HG03135 (cell line): ENCODE data around the gene LSAMP.

Experiments used
- ATAC-seq: cut with Tn5 transposase; IDR thresholded peaks from one replicate; pipeline ENCODE4 v1.9.1; 2021; ENCODE audit warnings: mild to moderate bottlenecking, moderate library complexity; ENCODE audit not compliant: unreplicated experiment

LSAMP gene

GRCh38 chr3:115918900-115919299 lies 526.4 kb downstream of the LSAMP start:
- no peak for ATAC-seq

- ATAC-seq, result no peak
These were observed 528.4 kb downstream of the LSAMP start for GRCh38 chr3:115916866-115917265.

- no peak for ATAC-seq
These were observed 530.2 kb downstream of the LSAMP start for GRCh38 chr3:115915061-115915460.

GRCh38 chr3:115913069-115913686 lies 532.1 kb downstream of the LSAMP start:
- no peak for ATAC-seq

GRCh38 chr3:115912372-115912771 lies 532.9 kb downstream of the LSAMP start:
- no peak for ATAC-seq

- no peak for ATAC-seq
These were observed 539.4 kb downstream of the LSAMP start for GRCh38 chr3:115905871-115906270.

- no peak for ATAC-seq
These were observed 541.4 kb downstream of the LSAMP start for GRCh38 chr3:115903843-115904242.

GRCh38 chr3:115901008-115901407 lies 544.3 kb downstream of the LSAMP start:
- no peak for ATAC-seq

- no peak for ATAC-seq
These were observed 545.8 kb downstream of the LSAMP start for GRCh38 chr3:115899535-115899934.

GRCh38 chr3:115898656-115899410 lies 546.5 kb downstream of the LSAMP start:
- no peak for ATAC-seq

GRCh38 chr3:115891006-115891636 lies 554.2 kb downstream of the LSAMP start:
- ATAC-seq, result no peak

GRCh38 chr3:115890579-115890978 lies 554.7 kb downstream of the LSAMP start:
- no peak for ATAC-seq

GRCh38 chr3:115885621-115886020 lies 559.7 kb downstream of the LSAMP start:
- no peak for ATAC-seq

GRCh38 chr3:115877615-115877899 lies 567.7 kb downstream of the LSAMP start:
- no peak for ATAC-seq

- no peak for ATAC-seq
These were observed 568.2 kb downstream of the LSAMP start for GRCh38 chr3:115876876-115877614.

- no peak for ATAC-seq
These were observed 569.8 kb downstream of the LSAMP start for GRCh38 chr3:115875460-115875859.

GRCh38 chr3:115871735-115872134 lies 573.6 kb downstream of the LSAMP start:
- ATAC-seq, result no peak

GRCh38 chr3:115864911-115865310 lies 580.4 kb downstream of the LSAMP start:
- no peak for ATAC-seq

- no peak for ATAC-seq
These were observed 582.4 kb downstream of the LSAMP start for GRCh38 chr3:115862849-115863248.

GRCh38 chr3:115862099-115862498 lies 583.2 kb downstream of the LSAMP start:
- ATAC-seq, result no peak

- no peak for ATAC-seq
These were observed 584.0 kb downstream of the LSAMP start for GRCh38 chr3:115861166-115861733.
